Measurements from ENCODE around the gene CAMK2G. TPM values are rescaled to one million over a fixed set of nuclear protein-coding genes. Genes with fewer than 3 reads are reported as not detected.

Gene CAMK2G
- total and polyA plus RNA-seq, 4 donors = 6.8 to 18.3 (median 9.9) TPM

- Histone ChIP-seq H3K36me3 (ENCODE audit: control insufficient read depth in 4 of 4, insufficient read depth in 3 of 4, low read depth in 1 of 4, low read length in 3 of 4) (peaks cover 19 to 28% (median 25%) of the 10 kb centered on the region in 4 donors), H3K4me1 (ENCODE audit: control insufficient read depth in 4 of 4, insufficient read depth in 4 of 4, low read length in 3 of 4) (peaks cover 3 to 35% (median 32%) of the 10 kb centered on the region in 4 donors), H3K27me3 (ENCODE audit: control insufficient read depth in 4 of 4, insufficient read depth in 4 of 4, low read length in 3 of 4) (no peaks in the 10 kb centered on the region), H3K4me3 (ENCODE audit: low read depth in 1 of 3, low read length in 3 of 3) (peak overlapping the region; percentile 84 to 89 (median 88)), H3K9me3 (ENCODE audit: control insufficient read depth in 4 of 4, low read length in 3 of 4) (no peaks in the 10 kb centered on the region), H3K9ac (ENCODE audit: low read depth in 1 of 2, low read length in 2 of 2) (peak overlapping the region; percentile 88 to 89), H3K27ac (ENCODE audit: low read depth in 1 of 2, low read length in 2 of 2) (peak overlapping the region; percentile 86 to 97)
- 2% methylated on average over 2 of the region's 2 CpGs for WGBS
- no peak for DNase-seq (ENCODE audit: low spot score)
- TF ChIP-seq, protein P1, sequence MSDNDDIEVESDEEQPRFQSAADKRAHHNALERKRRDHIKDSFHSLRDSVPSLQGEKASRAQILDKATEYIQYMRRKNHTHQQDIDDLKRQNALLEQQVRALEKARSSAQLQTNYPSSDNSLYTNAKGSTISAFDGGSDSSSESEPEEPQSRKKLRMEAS (IDR thresholded peaks at IDR 0.05) = no peak
- TF ChIP-seq JUND (IDR thresholded peaks at IDR 0.05) (peak in 1 of 2 donors; percentile 41), FOXA1 (IDR thresholded peaks at IDR 0.05) (no peak), TAF1 (conservative IDR thresholded peaks at IDR 0.05) (no peak), RXRA (IDR thresholded peaks at IDR 0.05) (peak; percentile 55 to 58), HNF4G (IDR thresholded peaks at IDR 0.05) (peak; percentile 82), YY1 (IDR thresholded peaks at IDR 0.05) (no peak), REST (IDR thresholded peaks at IDR 0.05) (no peak), NR2F2 (IDR thresholded peaks at IDR 0.05) (no peak), GABPA (IDR thresholded peaks at IDR 0.05 in 1 of 2, conservative IDR thresholded peaks at IDR 0.05 in 1 of 2) (no peak), RAD21 (IDR thresholded peaks at IDR 0.05) (peak in 1 of 2 donors; percentile 3), ATF3 (IDR thresholded peaks at IDR 0.05) (no peak), FOXA2 (IDR thresholded peaks at IDR 0.05) (no peak), CTCF (IDR thresholded peaks at IDR 0.05; ENCODE audit: low read depth, low read length, missing input control) (peak; percentile 3), ZBTB33 (IDR thresholded peaks at IDR 0.05) (no peak), EGR1 (IDR thresholded peaks at IDR 0.05; ENCODE audit: low read depth in 2 of 2) (no peak), SP1 (IDR thresholded peaks at IDR 0.05) (peak; percentile 42), HNF4A (conservative IDR thresholded peaks at IDR 0.05) (peak; percentile 93 to 96)
These were observed 87.9 kb downstream of the CAMK2G start for GRCh38 chr10:73786512-73786885.
